ENCODE results near the gene C9orf57. TPM values are rescaled to one million over a fixed set of nuclear protein-coding genes. Genes with fewer than 3 reads are reported as not detected.

C9orf57 gene
- total and polyA plus RNA-seq, 9 of the 15 experiments (the other 6 are each of a cell fraction or from before 2014, with no cell fraction given) = not detected

GRCh38 chr9:72022841-72023240, 37.6 kb downstream of the C9orf57 start:
- H4K20me1 ChIP-seq (replicated peaks; ENCODE audit: control insufficient read depth, insufficient read depth, low read length) = no peaks in the 10 kb centered on the region
- 0% methylated on average over 3 of the region's 3 CpGs for WGBS (ENCODE audit: insufficient coverage, low coverage, missing lambda C conversion rate)
- H3K27me3 ChIP-seq (ENCODE audit: control insufficient read depth in 2 of 2, insufficient read depth in 2 of 2, low read length in 2 of 2) = no peaks in the 10 kb centered on the region; a peak in 2 of 5 replicates
- no TSS peak for BruUV-seq (replicated peaks)
- no peak for TF ChIP-seq RFX1 (IDR thresholded peaks at IDR 0.05)
- TF ChIP-seq RFX7 (CRISPR knock-in tag; IDR thresholded peaks at IDR 0.05) = no peak
- TF ChIP-seq ILF3 (IDR thresholded peaks at IDR 0.05; ENCODE audit: borderline replicate concordance) = no peak
- TF ChIP-seq OTX1 (CRISPR knock-in tag; IDR thresholded peaks at IDR 0.05) = no peak
- no peak for TF ChIP-seq ARNT (IDR thresholded peaks at IDR 0.05)
- no peak for TF ChIP-seq EZH2 (IDR thresholded peaks at IDR 0.05; ENCODE audit: borderline replicate concordance, low read depth, low read length)
- no peak for TF ChIP-seq POLR2G (IDR thresholded peaks at IDR 0.05; ENCODE audit: low read depth, low read length)
- TF ChIP-seq ZNF354B (CRISPR knock-in tag; IDR thresholded peaks at IDR 0.05) = no peak
- TF ChIP-seq POLR2H (tag; IDR thresholded peaks at IDR 0.05; ENCODE audit: low read depth) = no peak
- no peak for TF ChIP-seq TAF9B (IDR thresholded peaks at IDR 0.05; ENCODE audit: partially characterized antibody)
- no peak for TF ChIP-seq THAP12 (CRISPR knock-in tag; IDR thresholded peaks at IDR 0.05)
- TF ChIP-seq BRD9 (IDR thresholded peaks at IDR 0.05; ENCODE audit: low read depth, partially characterized antibody) = no peak
- no peak for TF ChIP-seq IRF2 (CRISPR knock-in tag; IDR thresholded peaks at IDR 0.05)
- TF ChIP-seq GATAD2B (IDR thresholded peaks at IDR 0.05; ENCODE audit: borderline replicate concordance) = no peak
- TF ChIP-seq NELFE (IDR thresholded peaks at IDR 0.05; ENCODE audit: insufficient read depth, insufficient read length) = no peak
- H2AFZ ChIP-seq (ENCODE audit: low read depth, low read length) = no peak overlapping the region
- no peak for FAIRE-seq
- ChIA-PET POLR2A (no interaction called here), CTCF (ENCODE audit: low intra/inter-chr PET ratio) (interaction anchor here (0.6 kb wide), 1 partner anchor 16 kb away, joined by 4 read pairs; no protein-coding TSS in a partner anchor)
- no peak overlapping the region for H3K9ac ChIP-seq (ENCODE audit: insufficient read depth in 1 of 2, low read depth in 2 of 2, low read length in 2 of 2)
- no peak overlapping the region for H3K4me2 ChIP-seq (ENCODE audit: insufficient read depth, low read length)
- no peak for DNase-seq (ENCODE audit: extremely low read depth in 1 of 4, low spot score in 3 of 4)
- in situ Hi-C loops (cut with MboI) (loop anchor here (25.0 kb wide), 1 partner anchor 736 kb away; no protein-coding TSS in a partner anchor), intact Hi-C loops (cut with micrococcal nuclease) (no loop called here)
- no peak overlapping the region for H3K27ac ChIP-seq (ENCODE audit: extremely low read depth, low read depth, low read length)
- H3K4me3 ChIP-seq = no peak overlapping the region
- ATAC-seq = no peak
- H3K79me2 ChIP-seq (ENCODE audit: control insufficient read depth, insufficient read depth, low read length) = no peaks in the 10 kb centered on the region
- H3K9me1 ChIP-seq (ENCODE audit: control insufficient read depth, insufficient read depth, low read length) = no peaks in the 10 kb centered on the region
- H3K9me3 ChIP-seq (replicated peaks; ENCODE audit: control insufficient read depth, insufficient read depth, low read depth, low read length) = no peaks in the 10 kb centered on the region
- no peaks in the 10 kb centered on the region for H3K36me3 ChIP-seq (ENCODE audit: control insufficient read depth, insufficient read depth, low read length)
- no peaks in the 10 kb centered on the region for H3K4me1 ChIP-seq (replicated peaks in 1 of 2; ENCODE audit: control insufficient read depth in 2 of 2, insufficient read depth in 2 of 2, low read length in 2 of 2)

All from K562 (cell line).